ENCODE measurements around the gene CSTA. TPM values are rescaled to one million over a fixed set of nuclear protein-coding genes. Genes with fewer than 3 reads are reported as not detected.
A peak's percentile ranks its signal among the peaks of the same experiment; 100 is the strongest.

CSTA gene
- total RNA-seq, 2 donors from 2014 or later, result 1.3 to 2.2 TPM

- no peak for DNase-seq
- Mint-ChIP-seq H3K27me3 (no peaks in the 10 kb centered on the region), H3K4me1 (no peaks in the 10 kb centered on the region), H3K27ac (no peak overlapping the region), H3K4me3 (no peak overlapping the region), H3K36me3 (ENCODE audit: low read depth) (no peaks in the 10 kb centered on the region)
- no peak for ATAC-seq
- H3K9me3 ChIP-seq (ENCODE audit: control insufficient read depth, low read length, poor library complexity, severe bottlenecking), result no peaks in the 10 kb centered on the region
Observed at GRCh38 chr3:122343654-122344053, 18.6 kb downstream of the CSTA start.

GRCh38 chr3:122349171-122349570, 24.1 kb downstream of the CSTA start:
- Mint-ChIP-seq H3K4me1 (peaks cover 4% of the 10 kb centered on the region), H3K27ac (no peak overlapping the region), H3K27me3 (no peaks in the 10 kb centered on the region), H3K36me3 (ENCODE audit: low read depth) (no peaks in the 10 kb centered on the region), H3K4me3 (no peak overlapping the region)
- DNase-seq (no peak), ATAC-seq (no peak)
- no peaks in the 10 kb centered on the region for H3K9me3 ChIP-seq (ENCODE audit: control insufficient read depth, low read length, poor library complexity, severe bottlenecking)

GRCh38 chr3:122350814-122351418, 25.9 kb downstream of the CSTA start:
- H3K27ac Mint-ChIP-seq, result no peak overlapping the region
- no peak overlapping the region for H3K4me3 Mint-ChIP-seq
- no peaks in the 10 kb centered on the region for H3K27me3 Mint-ChIP-seq
- peaks cover 5% of the 10 kb centered on the region for H3K36me3 Mint-ChIP-seq (ENCODE audit: low read depth)
- ATAC-seq (no peak), DNase-seq (no peak)
- peaks cover 4% of the 10 kb centered on the region for H3K4me1 Mint-ChIP-seq
- no peaks in the 10 kb centered on the region for H3K9me3 ChIP-seq (ENCODE audit: control insufficient read depth, low read length, poor library complexity, severe bottlenecking)

GRCh38 chr3:122351612-122352011, 26.6 kb downstream of the CSTA start:
- no peaks in the 10 kb centered on the region for H3K9me3 ChIP-seq (ENCODE audit: control insufficient read depth, low read length, poor library complexity, severe bottlenecking)
- Mint-ChIP-seq H3K4me1 (peaks cover 4% of the 10 kb centered on the region), H3K36me3 (ENCODE audit: low read depth) (peaks cover 5% of the 10 kb centered on the region), H3K4me3 (no peak overlapping the region), H3K27me3 (no peaks in the 10 kb centered on the region), H3K27ac (no peak overlapping the region)
- ATAC-seq, result no peak
- DNase-seq, result no peak

- Mint-ChIP-seq H3K27me3 (no peaks in the 10 kb centered on the region), H3K4me3 (no peak overlapping the region), H3K36me3 (ENCODE audit: low read depth) (peaks cover 9% of the 10 kb centered on the region), H3K4me1 (peaks cover 4% of the 10 kb centered on the region), H3K27ac (peak overlapping the region; percentile 65)
- ATAC-seq (no peak), DNase-seq (no peak)
- H3K9me3 ChIP-seq (ENCODE audit: control insufficient read depth, low read length, poor library complexity, severe bottlenecking), result no peaks in the 10 kb centered on the region
Observed at GRCh38 chr3:122353215-122353614, 28.2 kb downstream of the CSTA start.

GRCh38 chr3:122353893-122354401, 28.9 kb downstream of the CSTA start:
- Mint-ChIP-seq H3K27me3 (no peaks in the 10 kb centered on the region), H3K4me1 (peaks cover 4% of the 10 kb centered on the region), H3K27ac (no peak overlapping the region), H3K4me3 (no peak overlapping the region), H3K36me3 (ENCODE audit: low read depth) (peaks cover 9% of the 10 kb centered on the region)
- DNase-seq (no peak), ATAC-seq (no peak)
- H3K9me3 ChIP-seq (ENCODE audit: control insufficient read depth, low read length, poor library complexity, severe bottlenecking), result no peaks in the 10 kb centered on the region

GRCh38 chr3:122355612-122356011, 30.6 kb downstream of the CSTA start:
- Mint-ChIP-seq H3K36me3 (ENCODE audit: low read depth) (peaks cover 9% of the 10 kb centered on the region), H3K27ac (no peak overlapping the region), H3K4me3 (no peak overlapping the region), H3K27me3 (no peaks in the 10 kb centered on the region), H3K4me1 (peaks cover 4% of the 10 kb centered on the region)
- no peak for DNase-seq
- H3K9me3 ChIP-seq (ENCODE audit: control insufficient read depth, low read length, poor library complexity, severe bottlenecking), result no peaks in the 10 kb centered on the region
- ATAC-seq, result no peak

- Mint-ChIP-seq H3K4me1 (peaks cover 4% of the 10 kb centered on the region), H3K27me3 (no peaks in the 10 kb centered on the region), H3K36me3 (ENCODE audit: low read depth) (peaks cover 9% of the 10 kb centered on the region), H3K4me3 (no peak overlapping the region), H3K27ac (no peak overlapping the region)
- no peaks in the 10 kb centered on the region for H3K9me3 ChIP-seq (ENCODE audit: control insufficient read depth, low read length, poor library complexity, severe bottlenecking)
- DNase-seq (peak in 2 of 3 donors; percentile 15 to 21), ATAC-seq (peak; percentile 45)
Observed at GRCh38 chr3:122356402-122356801, 31.4 kb downstream of the CSTA start.

- no peak overlapping the region for H3K27ac Mint-ChIP-seq
- peaks cover 4% of the 10 kb centered on the region for H3K4me1 Mint-ChIP-seq
- DNase-seq (no peak), ATAC-seq (no peak)
- no peaks in the 10 kb centered on the region for H3K27me3 Mint-ChIP-seq
- no peaks in the 10 kb centered on the region for H3K9me3 ChIP-seq (ENCODE audit: control insufficient read depth, low read length, poor library complexity, severe bottlenecking)
- H3K36me3 Mint-ChIP-seq (ENCODE audit: low read depth), result peaks cover 11% of the 10 kb centered on the region
- no peak overlapping the region for H3K4me3 Mint-ChIP-seq
Observed at GRCh38 chr3:122357828-122358702, 33.0 kb downstream of the CSTA start.

- Mint-ChIP-seq H3K4me1 (peaks cover 4% of the 10 kb centered on the region), H3K27ac (no peak overlapping the region), H3K36me3 (ENCODE audit: low read depth) (peaks cover 11% of the 10 kb centered on the region), H3K27me3 (no peaks in the 10 kb centered on the region), H3K4me3 (no peak overlapping the region)
- no peak for DNase-seq
- ATAC-seq, result no peak
- no peaks in the 10 kb centered on the region for H3K9me3 ChIP-seq (ENCODE audit: control insufficient read depth, low read length, poor library complexity, severe bottlenecking)
Observed at GRCh38 chr3:122358703-122359032, 33.6 kb downstream of the CSTA start.

GRCh38 chr3:122362026-122362425, 37.0 kb downstream of the CSTA start:
- Mint-ChIP-seq H3K27ac (no peak overlapping the region), H3K4me3 (no peak overlapping the region), H3K36me3 (ENCODE audit: low read depth) (peaks cover 8% of the 10 kb centered on the region), H3K4me1 (peaks cover 2% of the 10 kb centered on the region), H3K27me3 (no peaks in the 10 kb centered on the region)
- DNase-seq (no peak), ATAC-seq (no peak)
- H3K9me3 ChIP-seq (ENCODE audit: control insufficient read depth, low read length, poor library complexity, severe bottlenecking), result no peaks in the 10 kb centered on the region

GRCh38 chr3:122364490-122364889, 39.4 kb downstream of the CSTA start:
- Mint-ChIP-seq H3K36me3 (ENCODE audit: low read depth) (peaks cover 9% of the 10 kb centered on the region), H3K4me3 (no peak overlapping the region), H3K27me3 (no peaks in the 10 kb centered on the region), H3K4me1 (peaks cover 2% of the 10 kb centered on the region), H3K27ac (no peak overlapping the region)
- H3K9me3 ChIP-seq (ENCODE audit: control insufficient read depth, low read length, poor library complexity, severe bottlenecking), result no peaks in the 10 kb centered on the region
- ATAC-seq, result no peak
- no peak for DNase-seq

GRCh38 chr3:122365073-122365472, 40.0 kb downstream of the CSTA start:
- no peaks in the 10 kb centered on the region for H3K9me3 ChIP-seq (ENCODE audit: control insufficient read depth, low read length, poor library complexity, severe bottlenecking)
- no peak overlapping the region for H3K4me3 Mint-ChIP-seq
- peaks cover 2% of the 10 kb centered on the region for H3K4me1 Mint-ChIP-seq
- ATAC-seq (no peak), DNase-seq (no peak)
- H3K27ac Mint-ChIP-seq, result no peak overlapping the region
- H3K36me3 Mint-ChIP-seq (ENCODE audit: low read depth), result peaks cover 9% of the 10 kb centered on the region
- H3K27me3 Mint-ChIP-seq, result no peaks in the 10 kb centered on the region
